CD4-positive, alpha-beta T cell treated with Interleukin-10 for 1 hour (primary cell): ENCODE data around the gene ULK1.
A peak's percentile ranks its signal among the peaks of the same experiment; 100 is the strongest.

Experiments used
- DNase-seq: peaks from one replicate; pipeline ENCODE4 v3.0.0-alpha.2; 2020

ULK1 gene

DNA sequence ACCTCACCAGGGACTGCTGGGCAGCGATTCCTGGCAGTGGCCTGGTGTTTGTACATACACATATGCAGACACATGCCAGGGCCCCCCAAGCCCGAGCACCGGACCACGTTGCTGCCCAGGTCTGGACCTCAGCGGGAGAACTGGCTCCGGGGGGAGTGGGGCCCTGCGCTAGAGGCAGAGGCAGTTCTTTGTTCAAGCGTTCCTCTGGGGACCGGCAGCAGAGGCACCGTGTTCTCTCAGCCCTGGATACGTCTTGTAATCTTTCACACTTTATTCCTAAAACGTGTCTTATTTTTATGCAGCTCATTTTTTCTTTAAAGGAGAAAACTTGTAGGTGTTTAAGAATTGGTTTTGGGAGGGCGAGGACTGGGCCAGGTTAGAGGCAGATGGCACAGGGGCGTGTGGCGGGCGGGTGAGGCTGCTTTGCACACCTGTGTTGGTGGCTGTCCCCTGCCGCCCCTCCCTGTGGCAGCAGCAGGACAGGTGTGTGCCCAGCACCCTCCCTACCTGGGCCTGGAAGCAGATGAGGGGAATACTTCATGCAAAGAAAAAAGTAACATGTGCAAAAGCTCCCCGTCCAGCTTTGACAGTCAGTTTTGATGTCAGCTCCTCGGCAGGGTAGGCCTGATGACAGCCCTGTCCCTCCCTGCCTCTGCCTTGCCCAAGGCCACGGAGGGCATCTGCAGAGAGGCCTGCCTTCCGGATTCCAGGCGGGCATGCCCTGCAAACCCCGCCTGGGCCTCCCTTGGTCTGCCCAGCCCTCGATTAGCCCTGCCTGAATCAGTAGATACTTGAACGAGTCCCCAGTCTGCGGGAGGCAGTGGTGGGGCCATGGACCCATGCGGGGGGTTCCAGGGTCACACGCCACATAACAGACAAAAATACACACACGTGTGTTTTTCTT, 27.7 kb downstream of the ULK1 start:
- no peak for DNase-seq

DNA sequence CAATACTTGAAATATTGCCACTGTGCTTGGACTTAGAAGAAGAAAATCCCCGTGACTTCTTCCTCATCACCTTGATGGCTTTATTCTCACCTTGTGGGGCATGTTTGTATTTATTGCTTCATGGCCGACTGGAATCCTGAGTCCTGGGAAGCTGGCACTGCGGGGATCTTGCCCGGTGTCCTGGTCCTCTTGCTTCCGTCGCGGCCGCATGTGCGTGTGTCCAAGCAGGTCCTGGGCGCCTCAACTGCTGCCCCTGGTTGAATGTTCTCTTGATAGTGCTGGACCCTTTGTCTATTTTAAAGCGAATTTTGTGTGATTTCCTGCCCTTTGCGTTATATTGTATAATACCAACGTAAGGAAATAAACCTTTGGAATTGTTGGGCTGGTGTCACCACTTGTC, 28.4 kb downstream of the ULK1 start:
- DNase-seq = no peak

DNA sequence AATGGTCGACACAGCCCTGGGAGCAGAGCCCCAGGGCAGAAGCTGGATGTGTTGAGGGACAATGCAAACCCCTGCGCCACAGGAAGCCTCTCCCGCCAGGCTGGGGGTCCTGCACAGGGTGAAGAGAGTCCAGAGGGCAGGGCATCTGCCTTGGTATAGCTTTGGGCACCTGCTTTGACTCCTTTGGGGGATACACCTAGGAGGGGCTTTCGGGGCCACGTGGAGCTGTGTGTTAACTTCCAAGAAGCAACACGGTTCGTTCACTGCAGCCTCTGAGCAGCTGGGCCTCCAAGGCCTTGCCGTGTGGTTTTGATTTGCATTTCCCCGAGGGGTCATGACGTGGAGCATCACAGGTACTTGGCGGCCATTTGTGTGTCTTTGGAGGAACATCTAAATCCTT, 28.8 kb downstream of the ULK1 start:
- DNase-seq = no peak

DNA sequence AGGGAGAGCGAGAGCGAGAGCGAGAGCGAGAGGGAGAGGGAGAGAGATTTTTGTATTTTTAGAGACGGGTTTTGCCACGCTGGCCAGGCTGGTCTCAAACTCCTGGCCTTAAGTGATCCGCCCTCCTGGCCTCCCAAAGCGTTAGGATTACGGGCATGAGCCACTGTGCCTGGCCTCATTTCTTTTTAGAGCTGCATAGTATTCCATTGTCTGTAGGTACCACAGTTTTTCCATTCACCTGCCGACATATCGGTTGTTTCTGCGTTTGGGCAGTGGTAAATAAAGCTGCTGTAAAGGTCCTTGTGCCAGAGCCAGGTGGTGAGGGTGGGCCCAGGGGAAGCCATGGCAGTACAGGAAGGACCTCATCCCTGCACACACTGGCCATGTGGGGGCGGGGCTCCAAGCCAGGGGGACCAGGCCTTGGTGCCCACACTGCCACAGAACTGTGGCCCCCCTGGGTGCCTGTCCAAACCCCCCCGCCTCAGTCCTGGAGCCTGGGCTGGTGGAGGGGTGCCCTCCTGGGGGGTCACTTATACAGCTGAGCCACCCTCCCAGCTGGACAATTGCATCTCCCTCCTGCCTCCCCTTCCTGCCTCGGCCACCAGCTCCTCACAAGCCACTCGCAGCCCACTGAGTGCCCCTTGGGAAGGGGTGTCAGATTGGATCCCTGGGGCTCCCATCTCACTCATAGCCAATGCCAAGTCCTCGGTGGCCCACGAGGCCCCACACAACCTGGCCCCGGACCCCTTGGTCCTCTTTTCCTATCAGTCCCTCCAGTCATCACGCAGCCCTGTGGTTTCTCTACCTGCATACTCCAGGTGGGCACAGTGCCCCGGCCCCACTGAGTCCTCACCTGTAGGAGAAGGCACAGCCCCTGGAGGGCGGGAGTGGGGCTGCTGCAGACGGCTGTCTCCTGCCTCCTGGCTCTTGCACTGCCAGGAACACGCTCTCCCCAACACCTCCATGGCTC, 33.0 kb downstream of the ULK1 start:
- DNase-seq = no peak

DNA sequence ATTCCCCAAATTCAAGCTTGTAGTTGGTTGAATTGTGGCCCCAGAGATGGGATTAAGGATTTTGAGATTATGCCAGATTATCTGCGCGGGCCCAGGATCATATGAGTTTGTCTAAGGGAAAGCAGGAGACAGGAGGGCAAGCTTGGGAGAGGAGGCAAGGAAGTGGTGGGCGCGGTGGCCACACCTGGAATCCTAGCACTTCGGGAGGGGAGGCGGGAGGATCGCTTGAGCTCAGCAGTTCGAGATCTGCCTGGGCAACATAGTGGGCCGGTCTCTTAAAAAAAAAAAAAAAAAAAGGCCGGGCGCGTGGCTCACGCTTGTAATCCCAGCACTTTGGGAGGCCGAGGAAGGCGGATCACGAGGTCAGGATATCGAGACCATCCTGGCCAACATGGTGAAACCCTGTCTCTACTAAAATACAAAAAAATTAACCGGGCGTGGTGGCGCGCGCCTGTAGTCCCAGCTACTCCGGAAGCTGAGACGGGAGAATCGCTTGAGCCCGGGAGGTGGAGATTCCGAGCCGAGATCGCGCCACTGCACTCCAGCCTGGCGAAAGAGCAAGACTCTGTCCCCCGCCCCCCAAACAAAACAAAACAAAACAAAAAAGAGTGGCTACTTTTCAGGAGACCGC, 33.8 kb downstream of the ULK1 start:
- DNase-seq = no peak

DNA sequence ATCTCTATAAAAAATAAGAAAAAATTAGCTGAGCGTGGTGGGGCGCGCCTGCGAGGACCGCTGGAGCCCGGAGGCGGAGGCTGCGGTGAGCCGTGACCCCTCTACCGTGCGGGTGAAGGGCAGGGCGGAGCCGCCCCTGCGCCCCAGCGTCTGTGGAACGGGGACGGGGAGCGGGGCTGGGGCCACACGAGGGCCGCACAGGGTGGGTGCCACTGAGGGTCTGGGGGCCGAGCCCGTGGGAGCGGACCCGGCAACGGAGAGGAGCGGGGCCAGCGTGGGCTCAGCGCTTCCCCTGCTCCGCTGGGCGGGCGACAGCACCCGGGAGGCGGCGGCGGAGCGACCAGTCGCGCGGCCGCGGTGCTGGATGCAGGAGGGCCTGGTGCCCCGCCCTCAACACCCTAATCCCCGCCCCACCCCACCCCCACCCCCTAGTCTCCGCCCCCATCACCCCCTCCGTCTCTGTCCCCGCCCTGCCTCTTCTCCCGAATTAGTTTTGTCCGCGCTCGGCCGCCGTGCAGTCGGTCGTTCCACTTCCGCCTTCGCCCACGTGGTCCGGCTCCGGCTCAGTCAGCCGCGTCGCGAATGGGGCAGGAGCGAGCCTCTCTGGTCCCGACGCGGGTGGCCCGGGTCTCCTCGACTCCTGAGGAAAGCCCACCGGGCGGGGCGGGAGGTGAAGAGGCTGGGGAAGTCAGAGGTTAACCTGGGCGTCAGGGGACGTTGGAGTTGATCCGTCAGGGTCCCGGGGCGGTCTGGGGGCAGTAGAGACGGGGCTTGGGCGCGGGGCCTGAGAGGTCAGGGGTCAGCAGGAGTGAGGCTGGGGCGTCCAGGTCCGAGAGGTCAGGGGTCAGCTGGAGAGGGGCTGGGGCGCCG, 34.5 kb downstream of the ULK1 start, which contains the start of gene PUS1:
Gene PUS1, plus strand, starts transcription at position 566 of the 870 bp plus-strand sequence. CDS start 447 bp downstream, outside the sequence.
- DNase-seq = peak; percentile 96

DNA sequence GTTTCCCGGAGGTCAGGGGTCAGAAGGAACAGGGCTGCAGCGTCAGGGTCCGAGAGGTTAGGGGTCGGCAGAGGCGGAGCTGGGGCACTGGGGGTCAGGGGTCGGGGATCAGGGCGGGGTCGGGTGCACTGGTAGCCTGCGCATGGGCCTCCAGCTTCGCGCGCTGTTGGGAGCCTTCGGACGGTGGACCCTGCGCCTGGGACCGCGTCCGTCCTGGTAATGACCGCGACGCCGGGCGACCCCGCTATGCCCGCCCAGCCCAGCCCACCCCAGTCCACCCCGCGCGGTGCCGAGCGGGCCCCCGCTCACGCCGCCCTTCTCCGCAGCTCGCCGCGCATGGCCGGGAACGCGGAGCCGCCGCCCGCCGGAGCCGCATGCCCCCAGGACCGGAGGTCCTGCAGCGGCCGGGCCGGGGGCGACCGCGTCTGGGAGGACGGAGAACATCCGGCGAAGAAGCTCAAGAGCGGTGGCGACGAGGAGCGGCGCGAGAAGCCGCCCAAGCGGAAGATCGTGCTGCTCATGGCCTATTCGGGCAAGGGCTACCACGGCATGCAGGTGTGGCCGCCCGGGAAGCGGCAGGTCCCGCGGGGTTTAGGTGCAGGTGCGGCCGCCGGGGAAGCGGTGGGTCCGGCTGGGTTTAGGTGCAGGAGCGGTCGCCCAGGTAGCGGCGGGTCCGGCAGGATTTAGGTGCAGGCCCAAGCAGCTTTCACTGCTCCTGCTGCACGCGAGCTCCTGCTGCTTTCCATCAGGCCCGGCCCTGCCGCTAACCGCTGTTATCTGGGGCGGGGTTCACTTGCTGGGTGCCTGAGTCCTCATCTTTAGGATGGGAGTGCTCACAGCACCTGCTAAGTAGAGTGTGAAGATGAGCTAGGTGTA, 35.4 kb downstream of the ULK1 start:
- DNase-seq = peak; percentile 26

DNA sequence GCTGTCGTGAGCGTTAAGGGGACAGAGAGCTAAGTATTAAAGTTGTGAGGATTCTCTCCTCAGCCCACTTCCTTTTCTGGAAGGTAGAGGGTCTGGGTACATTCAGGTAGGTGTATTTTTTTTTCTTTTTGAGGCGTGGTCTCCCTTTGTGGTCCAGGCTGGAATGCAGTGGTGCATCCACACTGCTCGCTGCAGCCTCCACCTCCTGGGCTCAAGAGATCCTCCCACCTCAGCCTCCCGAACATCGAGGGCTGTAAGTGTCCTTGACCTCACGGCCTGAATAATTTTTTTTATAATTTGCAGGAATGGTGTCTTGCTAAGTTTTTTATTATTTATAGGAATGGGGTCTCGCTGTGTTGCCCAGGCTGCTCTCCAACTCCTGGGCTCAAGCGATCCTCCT, 36.1 kb downstream of the ULK1 start:
- no peak for DNase-seq

DNA sequence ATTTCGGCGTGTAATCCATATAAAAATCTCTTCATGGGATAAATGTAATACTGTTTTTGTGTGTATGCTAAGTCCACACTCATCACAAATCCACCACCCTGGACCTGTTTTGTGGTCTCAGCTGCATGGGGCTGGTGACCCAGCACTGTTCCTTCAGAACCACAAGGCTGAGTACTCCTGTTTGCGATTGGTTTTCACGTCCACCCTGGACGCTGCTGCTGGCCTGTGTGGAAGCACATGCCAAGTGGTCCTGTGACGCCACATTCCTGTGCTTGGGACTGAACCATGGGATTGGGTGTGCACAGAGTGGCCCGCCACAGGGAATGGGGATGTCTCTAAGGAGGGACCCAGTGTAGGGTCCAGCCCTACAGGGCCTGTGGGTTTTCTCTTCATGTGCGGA, 39.0 kb downstream of the ULK1 start:
- no peak for DNase-seq

DNA sequence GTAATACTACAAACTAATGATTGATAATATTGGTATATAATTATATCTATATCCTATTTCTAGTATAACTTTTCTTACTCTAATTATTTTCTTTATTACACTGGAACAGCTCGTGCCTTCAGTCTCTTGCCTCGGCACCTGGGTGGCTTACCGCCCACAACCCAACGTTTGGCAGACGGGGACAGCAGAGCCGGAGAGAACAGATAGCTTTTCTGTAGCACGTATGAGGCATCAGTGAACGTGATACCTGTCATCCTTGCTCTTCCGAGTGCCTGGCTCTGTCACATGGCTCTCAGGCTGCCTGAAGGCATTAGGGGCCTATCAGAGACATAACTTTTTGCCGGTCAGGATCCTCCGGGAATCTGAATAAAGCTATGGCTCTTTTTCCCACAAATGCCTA, 40.1 kb downstream of the ULK1 start:
- no peak for DNase-seq

DNA sequence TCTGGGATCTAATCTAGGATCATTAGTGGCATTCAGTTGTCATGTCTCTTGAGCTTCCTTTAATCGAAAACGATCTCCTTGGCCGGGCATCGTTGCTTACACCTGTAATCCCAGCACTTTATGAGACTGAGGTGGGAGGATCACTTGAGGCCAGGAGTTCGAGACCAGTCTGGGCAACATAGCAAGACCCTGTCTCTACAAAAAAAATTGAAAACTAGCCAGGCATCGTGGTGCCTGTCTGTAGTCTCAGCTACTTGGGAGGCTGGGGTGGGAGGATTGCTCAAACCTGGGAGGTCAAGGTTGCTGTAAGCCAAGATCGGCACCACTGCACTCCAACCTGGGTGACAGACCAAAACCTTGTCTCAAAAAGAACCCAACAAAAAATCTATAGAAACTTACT, 43.7 kb downstream of the ULK1 start:
- no peak for DNase-seq

DNA sequence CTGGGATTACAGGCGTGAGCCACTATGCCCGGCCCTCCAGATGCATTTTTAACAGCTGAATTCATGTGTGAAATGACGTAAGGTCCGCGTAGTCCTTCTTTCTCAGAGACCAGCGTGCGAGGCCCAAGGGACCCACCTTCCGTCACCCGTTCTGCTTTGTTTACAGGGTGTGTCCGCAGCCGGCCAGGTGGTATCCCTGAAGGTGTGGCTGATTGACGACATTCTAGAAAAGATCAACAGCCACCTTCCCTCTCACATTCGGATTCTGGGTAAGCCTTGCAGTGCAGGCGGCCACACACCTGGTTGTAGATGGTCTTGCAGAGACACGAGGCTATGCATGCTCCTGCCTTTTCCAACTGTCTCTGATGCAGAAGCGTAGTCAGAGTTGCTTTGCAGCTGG, 44.6 kb downstream of the ULK1 start:
- DNase-seq = no peak

DNA sequence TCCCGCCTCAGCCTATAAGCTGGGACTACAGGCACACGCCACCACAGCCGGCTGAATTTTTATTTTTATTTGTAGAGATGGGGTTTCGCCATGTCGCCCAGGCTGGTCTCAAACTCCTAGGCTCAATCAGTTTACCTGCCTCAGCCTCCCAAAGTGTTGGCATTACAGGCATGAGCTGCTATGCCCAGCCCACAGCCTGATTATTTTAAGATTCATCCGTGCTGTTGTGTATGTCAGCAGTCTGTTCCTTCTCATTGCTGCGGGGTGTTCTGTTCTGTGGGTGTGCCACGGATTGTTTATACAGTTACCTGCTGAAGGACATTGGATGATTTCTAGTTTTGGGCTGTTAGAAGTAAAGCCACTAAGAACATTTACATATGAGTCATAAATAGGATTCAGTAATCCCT, 45.7 kb downstream of the ULK1 start:
- DNase-seq = no peak

DNA sequence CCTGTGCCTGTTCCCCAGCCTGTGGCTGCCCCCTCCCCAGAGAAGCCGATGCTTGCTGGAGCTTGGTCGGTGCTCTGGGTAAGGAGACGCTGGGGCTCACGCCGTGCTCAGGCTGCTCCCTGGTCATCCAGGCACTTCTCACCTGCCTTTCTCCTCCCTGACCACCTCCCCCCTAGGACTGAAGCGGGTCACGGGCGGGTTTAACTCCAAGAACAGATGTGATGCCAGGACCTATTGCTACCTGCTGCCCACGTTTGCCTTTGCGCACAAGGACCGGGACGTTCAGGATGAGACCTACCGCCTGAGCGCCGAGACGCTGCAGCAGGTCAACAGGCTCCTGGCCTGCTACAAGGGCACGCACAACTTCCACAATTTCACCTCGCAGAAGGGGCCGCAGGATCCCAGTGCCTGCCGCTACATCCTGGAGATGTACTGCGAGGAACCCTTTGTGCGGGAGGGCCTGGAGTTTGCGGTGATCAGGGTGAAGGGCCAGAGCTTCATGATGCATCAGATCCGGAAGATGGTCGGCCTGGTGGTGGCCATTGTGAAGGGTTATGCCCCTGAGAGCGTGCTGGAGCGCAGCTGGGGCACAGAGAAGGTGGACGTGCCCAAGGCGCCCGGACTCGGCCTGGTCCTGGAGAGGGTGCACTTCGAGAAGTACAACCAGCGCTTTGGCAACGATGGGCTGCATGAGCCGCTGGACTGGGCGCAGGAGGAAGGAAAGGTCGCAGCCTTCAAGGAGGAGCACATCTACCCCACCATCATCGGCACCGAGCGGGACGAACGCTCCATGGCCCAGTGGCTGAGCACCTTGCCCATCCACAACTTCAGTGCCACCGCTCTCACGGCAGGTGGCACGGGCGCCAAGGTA, 46.9 kb downstream of the ULK1 start:
- DNase-seq = no peak

DNA sequence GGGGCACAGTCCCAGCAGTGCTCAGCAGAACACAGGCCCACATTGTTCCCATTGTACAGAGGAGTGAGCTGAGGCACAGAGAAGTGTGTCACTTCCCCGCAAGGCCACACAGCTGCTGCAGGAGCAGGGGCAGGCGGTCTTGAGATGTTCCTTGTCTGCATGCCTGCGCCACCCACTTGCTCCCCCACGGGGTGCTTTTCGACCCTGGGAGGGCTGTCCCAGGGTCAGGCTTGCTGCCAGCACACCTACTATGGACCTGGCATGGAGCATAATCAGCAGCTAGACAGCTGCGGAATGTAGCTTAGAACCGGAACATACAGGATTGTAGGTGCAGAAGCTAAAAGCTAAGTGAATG, 47.5 kb downstream of the ULK1 start:
- DNase-seq = no peak

DNA sequence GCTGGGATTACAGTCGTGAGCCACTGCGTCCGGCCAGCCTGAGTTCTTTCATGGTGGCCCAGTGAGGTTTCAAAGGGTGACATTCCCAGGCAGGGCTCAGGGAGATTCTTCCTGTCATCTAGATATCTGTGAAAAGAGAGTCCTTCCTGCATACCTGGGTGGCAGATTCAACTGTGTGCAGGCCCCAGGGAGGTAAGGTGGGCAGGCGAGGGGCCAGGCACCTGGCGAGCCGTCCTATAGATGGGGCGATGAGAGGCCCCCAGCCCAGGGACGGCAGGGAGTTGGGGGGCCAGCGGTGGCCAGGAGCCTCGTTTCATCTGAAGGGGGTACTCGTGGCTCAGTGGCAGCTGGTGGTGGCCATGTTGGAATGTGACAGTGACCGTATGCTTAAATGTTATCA, 48.2 kb downstream of the ULK1 start:
- no peak for DNase-seq

DNA sequence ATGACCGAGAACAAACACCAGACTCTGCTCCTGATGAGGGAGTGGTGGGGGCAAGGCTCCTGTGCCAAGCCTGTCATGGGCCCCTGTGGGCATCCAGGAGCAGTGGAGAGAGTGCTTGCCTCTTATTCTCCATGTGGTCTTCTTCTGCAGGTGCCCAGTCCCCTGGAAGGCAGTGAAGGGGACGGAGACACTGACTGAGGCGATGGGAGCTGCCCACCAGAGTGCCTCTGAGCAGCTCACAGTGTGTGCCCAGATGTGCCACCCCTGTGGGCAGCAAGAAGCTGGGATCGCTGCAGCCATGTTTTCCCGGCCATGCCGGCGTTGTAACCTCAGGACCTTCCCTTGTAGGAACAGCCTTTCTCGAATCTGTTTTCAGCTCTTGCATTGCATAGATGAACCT, 49.0 kb downstream of the ULK1 start:
- DNase-seq = no peak

DNA sequence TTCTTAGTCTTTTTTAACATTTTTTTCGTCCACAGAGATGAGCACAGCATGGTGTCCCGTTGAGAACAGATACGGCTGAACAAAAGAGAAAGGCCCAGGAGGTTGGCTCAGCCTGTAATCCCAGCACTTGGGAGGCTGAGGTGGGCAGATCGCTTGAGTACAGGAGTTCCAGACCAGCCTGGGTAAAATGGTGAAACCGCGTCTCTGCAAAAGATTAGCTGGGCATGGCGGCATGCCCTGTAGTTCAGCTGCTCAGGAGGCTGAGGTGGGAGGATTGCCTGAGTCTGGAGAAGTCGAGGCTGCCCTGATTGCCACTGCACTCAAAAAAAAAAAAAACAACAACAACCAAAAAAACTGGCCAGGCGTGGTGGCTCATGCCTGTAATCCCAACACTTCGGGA, 49.5 kb downstream of the ULK1 start:
- DNase-seq = no peak

DNA sequence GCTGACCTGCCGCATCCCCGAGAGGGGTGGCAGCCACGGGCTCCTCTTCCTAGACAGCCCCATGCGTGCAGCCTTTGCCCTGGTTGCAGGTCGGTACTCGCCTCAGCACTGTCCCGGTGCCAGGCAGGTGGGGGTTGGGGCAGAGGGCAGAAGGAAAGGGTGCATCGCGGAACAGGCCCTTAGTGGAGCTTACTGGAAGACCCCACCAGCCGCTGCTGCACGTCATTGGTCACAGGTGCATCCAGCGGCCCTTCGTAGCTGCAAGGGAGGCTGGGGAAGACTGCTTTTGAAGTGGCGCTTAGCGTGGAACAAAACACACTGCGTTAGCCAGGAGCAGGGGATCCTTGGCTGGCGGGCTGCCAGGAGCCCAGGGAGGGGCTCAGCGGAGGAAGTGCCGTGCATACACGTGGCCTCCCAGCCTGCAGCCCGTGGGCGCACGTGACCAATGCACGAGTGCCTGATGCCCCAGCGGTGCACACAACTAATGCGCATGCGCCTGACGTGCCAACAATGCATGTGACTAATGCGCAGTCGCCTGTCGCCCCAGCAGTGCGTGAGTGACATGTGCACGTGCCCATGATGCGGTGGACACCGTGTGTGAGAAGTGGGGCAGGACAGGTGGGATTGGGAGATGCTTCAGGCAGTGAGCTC, 50.3 kb downstream of the ULK1 start:
- DNase-seq = no peak

DNA sequence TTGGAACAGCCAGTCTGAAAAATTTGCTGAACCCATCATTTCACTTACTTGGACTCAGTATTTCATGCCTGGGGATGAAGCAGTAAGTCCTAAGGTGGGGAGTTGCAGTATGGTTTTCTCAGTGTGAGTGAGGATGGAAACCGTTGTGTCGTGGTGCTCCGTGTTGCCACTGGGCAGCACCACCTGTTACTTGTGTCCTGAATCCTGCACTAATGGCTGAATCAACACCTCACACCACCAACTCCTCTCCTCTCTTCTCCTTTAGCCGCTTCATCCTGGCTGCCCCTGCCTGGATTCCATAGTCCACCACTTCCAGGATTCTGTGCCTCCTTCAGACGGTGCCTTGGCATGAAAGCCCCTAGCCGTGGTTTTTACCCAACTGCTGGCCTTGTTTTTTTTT, 52.3 kb downstream of the ULK1 start:
- DNase-seq = no peak
